Activated T-helper 17 cell treated with anti-CD3 and anti-CD28 coated beads, Interleukin-2, amount 50 U/mL, for 72 hours (primary cell): Measurements from ENCODE around the gene RAB8B. TPM values are rescaled to one million over a fixed set of nuclear protein-coding genes. Genes with fewer than 3 reads are reported as not detected.

Source experiments
- ATAC-seq: fragments of 150-1000 bp; cut with Tn5 transposase; replicated peaks from 2 replicates; pipeline ENCODE4 v1.10.0; 2021; ENCODE audit warnings: mild to moderate bottlenecking, moderate library complexity
- H3K27ac Mint-ChIP-seq: one replicate; pipeline ENCODE4 v1.8.0; 2022; ENCODE audit warnings: mixed read lengths
- H3K27me3 Mint-ChIP-seq: one replicate; pipeline ENCODE4 v1.8.0; 2022; ENCODE audit warnings: mixed read lengths
- H3K36me3 Mint-ChIP-seq: one replicate; pipeline ENCODE4 v1.8.0; 2022; ENCODE audit warnings: low read depth, mild to moderate bottlenecking, mixed read lengths
- H3K4me1 Mint-ChIP-seq: one replicate; pipeline ENCODE4 v1.8.0; 2022; ENCODE audit warnings: mixed read lengths
- H3K4me3 Mint-ChIP-seq: one replicate; pipeline ENCODE4 v1.8.0; 2022; ENCODE audit warnings: mild to moderate bottlenecking, mixed read lengths
- H3K9me3 Mint-ChIP-seq: one replicate; pipeline ENCODE4 v1.8.0; 2022; ENCODE audit warnings: mixed read lengths
- total RNA-seq, 2 donors: library from RNA; stranded (reverse); gene quantifications; one replicate each; pipeline ENCODE4 v1.2.3, GENCODE V29; 2022

The RAB8B gene
- total RNA-seq, 2 donors from 2014 or later: 68.1 to 185 TPM

- ATAC-seq: no peak
- Mint-ChIP-seq H3K36me3 (peaks cover 98% of the 10 kb centered on the region), H3K27me3 (no peaks in the 10 kb centered on the region), H3K9me3 (no peaks in the 10 kb centered on the region), H3K27ac (peak overlapping the region; percentile 41), H3K4me3 (no peak overlapping the region), H3K4me1 (peaks cover 33% of the 10 kb centered on the region)
Measured at GRCh38 chr15:63246691-63247469, 57.5 kb downstream of the RAB8B start.

DNA sequence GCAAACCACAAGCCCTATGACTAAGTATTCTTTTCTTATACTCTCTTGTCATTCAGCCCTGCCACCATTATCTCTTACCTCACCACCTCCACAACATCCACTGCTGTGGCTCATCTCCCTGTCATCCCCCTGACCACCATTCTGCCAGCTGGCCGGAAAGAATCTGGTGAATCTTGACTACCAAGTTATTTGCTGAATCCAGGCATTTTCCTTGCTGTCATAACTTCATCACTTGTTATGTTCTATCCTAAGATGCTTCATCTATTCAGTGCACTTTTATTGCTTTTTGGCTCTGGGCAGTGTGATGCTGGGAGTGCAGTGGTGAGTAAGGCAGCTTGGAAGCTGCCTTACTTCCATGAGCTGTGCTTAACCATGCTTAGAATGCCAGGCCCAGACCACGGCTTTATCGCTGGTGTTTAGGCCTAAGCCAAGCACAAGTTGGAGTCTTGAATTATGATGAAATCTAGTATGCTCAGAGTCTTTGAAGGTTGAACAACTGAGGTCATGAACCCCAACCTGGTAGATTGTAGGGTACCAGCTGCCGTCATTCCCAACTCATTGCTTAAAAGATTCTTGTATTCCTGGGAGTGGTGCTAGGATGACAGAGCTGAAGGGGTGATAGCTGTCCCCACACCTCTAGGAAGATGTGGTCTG lies 61.0 kb downstream of the RAB8B start:
- Mint-ChIP-seq H3K36me3 (peaks cover 100% of the 10 kb centered on the region), H3K4me1 (peaks cover 22% of the 10 kb centered on the region), H3K27me3 (no peaks in the 10 kb centered on the region), H3K4me3 (no peak overlapping the region), H3K27ac (peak overlapping the region; percentile 22), H3K9me3 (no peaks in the 10 kb centered on the region)
- ATAC-seq: peak; percentile 66

DNA sequence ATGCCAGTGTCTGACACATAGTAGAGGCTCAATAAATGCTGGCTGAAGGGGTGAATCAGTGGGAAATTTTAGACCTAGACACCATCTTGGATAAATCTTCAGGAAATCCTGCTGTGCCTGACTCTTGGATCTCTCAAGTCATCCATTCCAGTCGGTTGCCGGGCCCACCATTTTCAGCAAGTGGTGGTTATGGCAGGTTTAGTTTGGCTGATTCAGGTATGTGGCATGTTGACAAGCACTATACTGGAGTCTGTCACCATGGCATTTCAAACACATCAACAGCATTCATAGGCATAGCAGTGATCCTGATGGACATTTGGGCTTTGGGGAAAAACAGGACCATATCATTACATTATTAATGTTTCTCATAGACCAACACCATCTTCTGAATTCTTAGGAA lies 62.3 kb downstream of the RAB8B start:
- Mint-ChIP-seq H3K4me1 (peaks cover 19% of the 10 kb centered on the region), H3K9me3 (no peaks in the 10 kb centered on the region), H3K27ac (no peak overlapping the region), H3K4me3 (no peak overlapping the region), H3K36me3 (peaks cover 100% of the 10 kb centered on the region), H3K27me3 (no peaks in the 10 kb centered on the region)
- ATAC-seq: no peak

DNA sequence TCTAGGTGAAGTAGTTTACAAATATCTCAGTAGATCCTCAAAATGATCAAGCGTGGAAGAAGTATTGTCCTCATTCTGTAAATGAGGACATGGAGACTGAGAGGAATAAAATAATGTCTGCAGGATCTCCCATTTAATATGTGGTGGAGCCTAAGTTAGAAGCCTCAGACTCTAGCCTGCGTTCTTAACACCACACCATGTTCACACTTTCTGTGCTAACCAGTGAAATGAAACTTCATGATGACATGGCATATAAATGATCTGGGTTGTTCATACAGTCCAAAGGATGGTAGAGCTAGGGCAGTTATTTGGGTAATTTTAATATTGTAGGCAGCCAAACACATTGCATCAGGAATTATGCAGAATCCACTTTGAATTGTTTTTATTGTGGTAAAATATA lies 62.9 kb downstream of the RAB8B start:
- no peak overlapping the region for H3K4me3 Mint-ChIP-seq
- H3K36me3 Mint-ChIP-seq: peaks cover 100% of the 10 kb centered on the region
- peaks cover 15% of the 10 kb centered on the region for H3K4me1 Mint-ChIP-seq
- no peak for ATAC-seq
- H3K9me3 Mint-ChIP-seq: no peaks in the 10 kb centered on the region
- no peak overlapping the region for H3K27ac Mint-ChIP-seq
- no peaks in the 10 kb centered on the region for H3K27me3 Mint-ChIP-seq

GRCh38 chr15:63254991-63255390 lies 65.6 kb downstream of the RAB8B start:
- peak overlapping the region; percentile 61 for H3K27ac Mint-ChIP-seq
- H3K36me3 Mint-ChIP-seq: peaks cover 100% of the 10 kb centered on the region
- ATAC-seq: peak; percentile 45
- H3K4me3 Mint-ChIP-seq: no peak overlapping the region
- no peaks in the 10 kb centered on the region for H3K27me3 Mint-ChIP-seq
- H3K9me3 Mint-ChIP-seq: no peaks in the 10 kb centered on the region
- peaks cover 14% of the 10 kb centered on the region for H3K4me1 Mint-ChIP-seq

DNA sequence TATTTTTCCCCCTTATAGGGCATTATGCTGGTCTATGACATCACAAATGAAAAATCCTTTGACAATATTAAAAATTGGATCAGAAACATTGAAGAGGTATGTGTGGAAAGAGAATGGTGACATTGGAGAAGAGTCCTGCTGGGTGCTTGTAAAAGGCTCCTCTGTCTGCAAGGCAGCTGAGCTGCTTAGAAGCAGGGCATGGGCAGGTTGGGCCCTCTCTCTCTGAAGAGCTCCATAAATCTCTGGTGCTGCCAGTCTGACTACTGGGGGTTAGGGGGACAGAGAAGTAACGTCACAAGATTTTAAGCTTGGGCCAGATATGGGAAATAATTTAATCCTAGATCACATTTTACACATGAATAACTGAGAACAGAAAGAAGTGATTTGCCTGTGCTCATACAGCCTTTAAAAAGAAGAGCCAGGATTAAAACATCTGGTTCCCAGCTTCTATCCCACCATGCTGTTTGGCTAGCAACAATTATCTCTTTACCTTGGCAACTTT lies 66.1 kb downstream of the RAB8B start:
- Mint-ChIP-seq H3K9me3 (no peaks in the 10 kb centered on the region), H3K27ac (peak overlapping the region; percentile 61), H3K4me3 (no peak overlapping the region), H3K36me3 (peaks cover 100% of the 10 kb centered on the region), H3K4me1 (peaks cover 14% of the 10 kb centered on the region), H3K27me3 (no peaks in the 10 kb centered on the region)
- ATAC-seq: no peak

GRCh38 chr15:63256433-63257274 lies 67.2 kb downstream of the RAB8B start:
- Mint-ChIP-seq H3K27ac (peak overlapping the region; percentile 9), H3K4me3 (no peak overlapping the region), H3K36me3 (peaks cover 99% of the 10 kb centered on the region), H3K4me1 (peaks cover 17% of the 10 kb centered on the region), H3K27me3 (no peaks in the 10 kb centered on the region), H3K9me3 (no peaks in the 10 kb centered on the region)
- ATAC-seq: no peak

GRCh38 chr15:63258658-63259057 lies 69.3 kb downstream of the RAB8B start:
- no peaks in the 10 kb centered on the region for H3K27me3 Mint-ChIP-seq
- H3K36me3 Mint-ChIP-seq: peaks cover 99% of the 10 kb centered on the region
- no peak overlapping the region for H3K27ac Mint-ChIP-seq
- ATAC-seq: peak; percentile 70
- H3K9me3 Mint-ChIP-seq: no peaks in the 10 kb centered on the region
- H3K4me1 Mint-ChIP-seq: peaks cover 14% of the 10 kb centered on the region
- H3K4me3 Mint-ChIP-seq: no peak overlapping the region

DNA sequence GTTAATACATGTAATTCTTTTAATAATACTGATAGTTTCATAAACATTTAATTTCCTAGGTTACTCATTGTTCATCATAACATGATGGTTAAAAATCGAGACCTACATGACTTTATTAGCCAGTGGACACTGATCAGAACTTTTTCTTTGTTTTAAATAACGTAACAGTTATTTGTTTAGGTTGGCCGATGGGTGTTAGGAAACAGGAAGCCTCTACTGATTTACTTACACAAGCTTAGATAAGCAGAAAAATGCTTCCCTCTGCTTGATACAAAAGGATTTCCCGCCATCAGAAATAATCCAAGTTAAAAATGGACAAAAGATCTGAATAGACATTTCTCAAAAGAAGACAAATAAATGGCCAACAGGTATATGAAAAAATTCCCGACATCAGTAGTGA lies 71.4 kb downstream of the RAB8B start:
- peaks cover 99% of the 10 kb centered on the region for H3K36me3 Mint-ChIP-seq
- H3K9me3 Mint-ChIP-seq: no peaks in the 10 kb centered on the region
- H3K27me3 Mint-ChIP-seq: no peaks in the 10 kb centered on the region
- H3K4me1 Mint-ChIP-seq: peaks cover 9% of the 10 kb centered on the region
- H3K4me3 Mint-ChIP-seq: no peak overlapping the region
- no peak overlapping the region for H3K27ac Mint-ChIP-seq
- no peak for ATAC-seq

GRCh38 chr15:63261311-63261710 lies 71.9 kb downstream of the RAB8B start:
- no peak for ATAC-seq
- H3K4me1 Mint-ChIP-seq: peaks cover 9% of the 10 kb centered on the region
- H3K36me3 Mint-ChIP-seq: peaks cover 99% of the 10 kb centered on the region
- H3K27ac Mint-ChIP-seq: no peak overlapping the region
- H3K27me3 Mint-ChIP-seq: no peaks in the 10 kb centered on the region
- no peak overlapping the region for H3K4me3 Mint-ChIP-seq
- no peaks in the 10 kb centered on the region for H3K9me3 Mint-ChIP-seq

DNA sequence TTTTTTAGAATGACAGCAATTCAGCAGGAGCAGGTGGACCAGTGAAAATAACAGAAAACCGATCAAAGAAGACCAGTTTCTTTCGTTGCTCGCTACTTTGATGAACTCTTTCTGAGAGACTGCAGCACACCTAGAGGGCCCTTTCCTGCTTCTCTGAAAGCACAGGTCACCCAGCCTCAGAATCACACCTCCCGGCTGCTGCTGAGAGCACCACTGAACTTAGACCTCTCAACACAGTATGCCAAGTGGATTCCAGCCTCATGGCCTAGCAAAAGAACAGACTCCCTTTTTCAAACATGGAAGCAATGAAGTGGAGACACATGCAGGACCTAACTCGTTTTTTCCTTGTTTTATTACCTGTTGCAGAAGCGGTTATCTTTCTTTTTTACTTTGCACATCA lies 74.1 kb downstream of the RAB8B start:
- Mint-ChIP-seq H3K4me3 (no peak overlapping the region), H3K36me3 (peaks cover 98% of the 10 kb centered on the region), H3K9me3 (no peaks in the 10 kb centered on the region), H3K27me3 (no peaks in the 10 kb centered on the region), H3K27ac (no peak overlapping the region), H3K4me1 (peaks cover 4% of the 10 kb centered on the region)
- ATAC-seq: no peak

DNA sequence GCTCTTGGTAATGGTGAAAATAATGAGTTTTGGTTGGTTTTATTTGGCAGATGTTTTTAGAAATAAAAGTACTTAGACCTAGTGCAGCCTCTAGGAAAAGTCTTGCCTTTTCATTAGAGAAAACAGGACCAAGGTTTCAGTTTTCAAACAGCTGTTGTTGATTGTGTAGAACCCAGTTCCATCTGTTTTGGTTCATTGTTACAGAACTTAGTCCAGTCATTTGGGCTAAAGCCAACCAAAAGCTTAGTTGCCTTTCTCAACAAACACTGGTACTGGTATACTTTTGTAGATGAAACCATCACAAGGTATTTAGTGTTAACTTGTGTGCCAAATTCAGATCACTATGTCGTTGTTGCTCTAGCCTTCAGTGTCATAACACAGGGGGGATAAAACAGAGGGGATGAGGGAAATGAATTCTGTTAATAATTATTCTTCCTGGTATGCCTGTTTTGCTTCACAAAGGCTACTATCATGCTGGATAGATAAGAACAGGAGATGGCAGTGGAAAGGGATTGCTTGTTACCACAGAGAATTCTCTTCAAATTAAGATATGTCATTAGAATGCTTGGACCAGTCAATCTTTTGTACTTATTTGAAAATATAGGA lies 75.4 kb downstream of the RAB8B start:
- Mint-ChIP-seq H3K27ac (no peak overlapping the region), H3K36me3 (peaks cover 98% of the 10 kb centered on the region)

GRCh38 chr15:63274427-63274826 lies 85.0 kb downstream of the RAB8B start:
- Mint-ChIP-seq H3K27ac (peak overlapping the region; percentile 49), H3K27me3 (no peaks in the 10 kb centered on the region), H3K4me1 (peaks cover 18% of the 10 kb centered on the region), H3K9me3 (no peaks in the 10 kb centered on the region), H3K4me3 (no peak overlapping the region), H3K36me3 (peaks cover 16% of the 10 kb centered on the region)
- ATAC-seq: no peak

More for the DNA sequence above, 75.4 kb downstream of the RAB8B start:
- Mint-ChIP-seq H3K4me1 (peaks cover 10% of the 10 kb centered on the region), H3K9me3 (no peaks in the 10 kb centered on the region), H3K4me3 (no peak overlapping the region), H3K27me3 (no peaks in the 10 kb centered on the region)
- ATAC-seq: no peak
